ENCODE data around the gene NFATC1.

The NFATC1 gene

DNA sequence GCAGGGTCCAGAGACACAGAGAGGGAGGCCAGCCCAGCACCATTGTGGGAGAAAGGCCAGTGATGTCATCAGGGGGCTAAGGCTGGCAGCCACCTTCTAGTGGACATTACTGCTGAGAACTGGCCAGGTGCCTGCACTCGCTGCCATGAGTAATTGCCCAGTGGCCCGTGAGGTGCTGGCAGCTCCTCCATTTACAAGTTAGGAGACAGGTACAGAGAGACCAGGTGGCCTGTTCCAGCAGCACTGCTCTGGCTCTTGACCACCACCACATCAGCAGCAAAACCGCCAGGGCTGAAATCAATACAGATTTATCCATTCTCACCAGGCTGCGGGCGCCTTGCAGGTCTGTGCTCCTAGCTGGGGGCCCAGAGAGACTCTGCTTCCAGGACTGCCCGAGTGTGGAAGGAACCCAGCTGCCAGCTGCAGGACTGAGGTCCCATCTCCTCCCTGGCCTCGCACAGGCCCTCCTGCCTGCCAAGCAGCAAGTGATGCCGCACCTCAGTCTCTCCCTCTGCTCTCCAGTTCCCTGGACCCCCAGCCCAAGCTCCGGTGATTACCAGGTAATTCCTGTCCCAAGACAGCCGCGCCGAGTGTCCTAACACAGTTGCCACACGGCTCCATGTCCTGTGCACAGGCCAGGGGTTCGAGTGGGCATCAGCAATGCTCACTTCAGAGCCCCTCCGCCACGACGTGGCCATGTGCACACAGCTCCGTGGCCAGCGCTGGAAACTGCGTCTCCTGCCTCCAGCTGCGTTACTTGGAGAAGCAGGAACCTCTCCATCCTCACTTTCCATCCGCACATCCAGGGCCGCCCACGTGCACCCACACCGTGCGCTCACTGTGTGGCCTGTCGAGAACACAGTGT lies 182.9 kb downstream of the NFATC1 start:
- DNase-seq: no peak

Measured in activated CD4-positive, alpha-beta T cell treated with anti-CD3 and anti-CD28 coated beads for 4 hours (primary cell).